ENCODE measurements around the gene CPZ.

Gene CPZ
- 0 reads per million in 3 experiments for total RNA-seq

GRCh38 chr4:8592366-8593263 lies at the start of gene CPZ:
Gene CPZ, plus strand, starts transcription at chr4:8592765. Its CDS starts 69 bp downstream, at chr4:8592834.
- DNase-seq: no peak

GRCh38 chr4:8542776-8543525 lies 49.6 kb upstream of the CPZ start:
- no peak for DNase-seq

GRCh38 chr4:8543623-8544022 lies 48.9 kb upstream of the CPZ start:
- DNase-seq: no peak

- DNase-seq: no peak
Observed at GRCh38 chr4:8544282-8544681, 48.3 kb upstream of the CPZ start.

GRCh38 chr4:8544741-8545438 lies 47.7 kb upstream of the CPZ start:
- DNase-seq: no peak

GRCh38 chr4:8545439-8545765 lies 47.2 kb upstream of the CPZ start:
- DNase-seq: no peak

GRCh38 chr4:8546766-8547107 lies 45.8 kb upstream of the CPZ start:
- no peak for DNase-seq

- DNase-seq: no peak
Observed at GRCh38 chr4:8547108-8547911, 45.3 kb upstream of the CPZ start.

- no peak for DNase-seq
Observed at GRCh38 chr4:8547912-8548730, 44.4 kb upstream of the CPZ start.

GRCh38 chr4:8548731-8549351 lies 43.7 kb upstream of the CPZ start:
- no peak for DNase-seq

- DNase-seq: no peak
Observed at GRCh38 chr4:8549352-8549931, 43.1 kb upstream of the CPZ start.

- DNase-seq: no peak
Observed at GRCh38 chr4:8550691-8551090, 41.9 kb upstream of the CPZ start.

GRCh38 chr4:8552024-8552423 lies 40.5 kb upstream of the CPZ start:
- DNase-seq: no peak

GRCh38 chr4:8552581-8553205 lies 39.9 kb upstream of the CPZ start:
- no peak for DNase-seq

- DNase-seq: no peak
Observed at GRCh38 chr4:8553216-8553615, 39.3 kb upstream of the CPZ start.

- no peak for DNase-seq
Observed at GRCh38 chr4:8553991-8554405, 38.6 kb upstream of the CPZ start.

GRCh38 chr4:8554555-8555100 lies 37.9 kb upstream of the CPZ start:
- DNase-seq: no peak

- DNase-seq: no peak
Observed at GRCh38 chr4:8555716-8556115, 36.8 kb upstream of the CPZ start.

- DNase-seq: no peak
Observed at GRCh38 chr4:8556341-8557150, 36.0 kb upstream of the CPZ start.
